Cardiac muscle cell (in vitro differentiated cells and primary cell): Measurements from ENCODE around the gene ADCY4. TPM values are rescaled to one million over a fixed set of nuclear protein-coding genes. Genes with fewer than 3 reads are reported as not detected.
"Not testable (repeated sequence)": the region's sequence is repeated elsewhere in the genome, so short reads cannot be mapped to it uniquely, and the experiment has no call there.

Experiments
- DNase-seq, 2 donors: peaks; one replicate each; pipeline versions ENCODE4 v3.0.0 to v3.0.0-alpha.2; 2010 to 2017; ENCODE audit warnings: low read depth in 1 of 2, low spot score in 1 of 2
- H3K27ac ChIP-seq: fragments of 200-600 bp; sonication (generic); 2 replicates; pipeline ENCODE4 v1.5.1; 2016
- H3K27me3 ChIP-seq: fragments of 200-600 bp; sonication (generic); 2 replicates; pipeline ENCODE4 v1.6.0; 2016; ENCODE audit warnings: control low read depth
- H3K36me3 ChIP-seq: fragments of 200-600 bp; sonication (generic); 2 replicates; pipeline ENCODE4 v1.5.1; 2016; ENCODE audit warnings: control low read depth
- H3K4me1 ChIP-seq: fragments of 200-600 bp; sonication (generic); 2 replicates; pipeline ENCODE4 v1.8.1; 2017; ENCODE audit warnings: low read depth, mild to moderate bottlenecking, mixed run types
- H3K4me3 ChIP-seq: fragments of 200-600 bp; sonication (generic); 2 replicates; pipeline ENCODE4 v1.5.1; 2016; ENCODE audit warnings: mild to moderate bottlenecking
- H3K9me3 ChIP-seq: fragments of 200-600 bp; sonication (generic); 2 replicates; pipeline ENCODE4 v1.5.1; 2017; ENCODE audit warnings: low read depth, mild to moderate bottlenecking, control low read depth
- polyA plus RNA-seq: library from polyadenylated mRNA; unstranded; fragments of >200 nt; fragmentation: Nextera tagmentation; extraction: Ambion mirVana; gene quantifications from 2 replicates; pipeline ENCODE4 v1.2.1, GENCODE V29; 2016
- total RNA-seq: library from RNA; depleted of rRNA; stranded (reverse); fragments of >200 nt; gene quantifications from 2 replicates; pipeline ENCODE4 v1.2.3, GENCODE V29; 2016
- TF ChIP-seq, protein P1 (sequence below): IDR thresholded peaks from 2 replicates; pipeline ENCODE4 v1.5.1; 2012; ENCODE audit warnings: low read depth, mild to moderate bottlenecking, low read length

ADCY4 gene
- total and polyA plus RNA-seq, 2 experiments from 2014 or later: 1.5 TPM; not detected in 1

DNA sequence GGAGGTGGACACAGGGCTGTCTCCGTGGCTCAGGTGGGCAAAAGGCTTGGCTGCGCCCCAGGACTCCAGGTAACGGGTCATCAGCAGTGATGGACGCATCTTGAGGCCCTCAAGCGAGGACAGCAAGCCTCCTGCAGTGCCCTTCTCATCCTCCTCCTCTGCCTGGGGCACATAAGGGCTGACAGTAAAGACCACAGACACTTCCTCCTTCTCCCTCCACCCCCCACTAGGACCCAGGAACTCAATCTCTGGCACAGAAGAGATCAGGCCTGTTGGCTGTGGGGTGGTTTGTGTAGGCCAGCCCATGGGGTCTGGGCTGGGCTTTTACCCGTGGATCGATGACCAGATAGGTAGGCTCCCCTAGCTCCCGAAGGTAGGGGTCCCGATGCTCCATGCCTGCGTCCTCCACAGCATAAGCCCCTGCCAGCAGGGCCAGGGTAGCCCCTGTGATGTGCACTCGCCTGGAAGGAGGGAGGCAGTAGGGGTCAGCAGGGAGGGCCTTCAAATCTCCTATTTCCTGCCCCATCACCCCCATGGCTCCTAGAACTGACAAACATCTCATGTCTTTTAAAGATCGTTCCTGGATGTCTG lies 5.7 kb downstream of the ADCY4 start:
- H3K27me3 ChIP-seq: peaks cover 44% of the 10 kb centered on the region
- no peak overlapping the region for H3K4me3 ChIP-seq
- H3K27ac ChIP-seq: no peak overlapping the region
- H3K36me3 ChIP-seq: no peaks in the 10 kb centered on the region
- TF ChIP-seq, protein P1, sequence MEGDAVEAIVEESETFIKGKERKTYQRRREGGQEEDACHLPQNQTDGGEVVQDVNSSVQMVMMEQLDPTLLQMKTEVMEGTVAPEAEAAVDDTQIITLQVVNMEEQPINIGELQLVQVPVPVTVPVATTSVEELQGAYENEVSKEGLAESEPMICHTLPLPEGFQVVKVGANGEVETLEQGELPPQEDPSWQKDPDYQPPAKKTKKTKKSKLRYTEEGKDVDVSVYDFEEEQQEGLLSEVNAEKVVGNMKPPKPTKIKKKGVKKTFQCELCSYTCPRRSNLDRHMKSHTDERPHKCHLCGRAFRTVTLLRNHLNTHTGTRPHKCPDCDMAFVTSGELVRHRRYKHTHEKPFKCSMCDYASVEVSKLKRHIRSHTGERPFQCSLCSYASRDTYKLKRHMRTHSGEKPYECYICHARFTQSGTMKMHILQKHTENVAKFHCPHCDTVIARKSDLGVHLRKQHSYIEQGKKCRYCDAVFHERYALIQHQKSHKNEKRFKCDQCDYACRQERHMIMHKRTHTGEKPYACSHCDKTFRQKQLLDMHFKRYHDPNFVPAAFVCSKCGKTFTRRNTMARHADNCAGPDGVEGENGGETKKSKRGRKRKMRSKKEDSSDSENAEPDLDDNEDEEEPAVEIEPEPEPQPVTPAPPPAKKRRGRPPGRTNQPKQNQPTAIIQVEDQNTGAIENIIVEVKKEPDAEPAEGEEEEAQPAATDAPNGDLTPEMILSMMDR: no peak
- peaks cover 7% of the 10 kb centered on the region for H3K4me1 ChIP-seq
- H3K9me3 ChIP-seq: no peaks in the 10 kb centered on the region
- DNase-seq: no peak

DNA sequence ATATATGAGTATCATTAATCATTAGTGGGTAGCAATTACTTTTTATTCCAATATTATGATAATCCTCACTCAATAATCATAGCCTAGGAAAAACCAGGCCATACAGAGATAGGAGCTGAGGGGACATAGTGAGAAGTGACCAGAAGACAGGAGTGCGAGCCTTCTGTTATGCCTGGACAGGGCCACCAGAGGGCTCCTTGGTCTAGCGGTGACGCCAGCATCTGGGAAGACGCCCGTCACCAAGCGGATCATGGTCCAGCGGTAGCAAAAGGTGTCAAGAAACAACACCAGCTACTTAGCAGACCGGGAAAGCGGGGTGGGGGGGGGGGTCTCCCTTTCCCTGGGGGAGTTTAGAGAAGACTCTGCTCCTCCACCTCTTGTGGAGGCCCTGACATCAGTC lies 7.0 kb downstream of the ADCY4 start:
- DNase-seq: peak in 1 of 2 donors; percentile 36
- not testable (repeated sequence) for H3K36me3 ChIP-seq, H3K9me3 ChIP-seq, H3K27ac ChIP-seq, H3K4me1 ChIP-seq, H3K4me3 ChIP-seq
- TF ChIP-seq, protein P1: peak; percentile 43
- peaks cover 31% of the 10 kb centered on the region for H3K27me3 ChIP-seq

DNA sequence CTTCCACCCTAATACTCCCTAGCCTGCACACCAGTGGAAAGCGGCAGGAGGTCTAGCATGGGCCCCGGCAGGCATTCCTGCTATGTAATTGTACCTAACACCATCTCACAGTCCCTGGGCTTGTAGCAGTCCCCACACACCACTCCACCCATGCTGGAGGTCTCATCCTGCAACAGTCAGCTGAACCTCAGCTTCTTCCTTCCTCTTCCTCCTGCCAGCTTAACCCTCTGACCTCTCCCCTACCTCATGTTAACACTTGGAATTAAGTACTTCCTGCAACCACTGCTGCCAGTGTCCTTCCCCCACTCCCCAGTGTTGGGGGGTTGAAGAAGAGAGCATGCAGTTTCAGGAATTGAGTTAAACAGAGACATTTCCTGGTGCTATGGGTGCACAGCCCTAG lies 7.6 kb downstream of the ADCY4 start:
- Histone ChIP-seq H3K9me3 (no peaks in the 10 kb centered on the region), H3K36me3 (no peaks in the 10 kb centered on the region), H3K4me1 (peaks cover under 1% of the 10 kb centered on the region), H3K27me3 (peaks cover 25% of the 10 kb centered on the region), H3K4me3 (no peak overlapping the region), H3K27ac (no peak overlapping the region)
- no peak for DNase-seq
- TF ChIP-seq, protein P1: no peak

GRCh38 chr14:24325963-24326362 lies 8.9 kb downstream of the ADCY4 start:
- Histone ChIP-seq H3K4me3 (no peak overlapping the region), H3K36me3 (no peaks in the 10 kb centered on the region), H3K27me3 (peaks cover 13% of the 10 kb centered on the region), H3K9me3 (no peaks in the 10 kb centered on the region), H3K27ac (no peak overlapping the region), H3K4me1 (peaks cover 7% of the 10 kb centered on the region)
- TF ChIP-seq, protein P1: no peak
- no peak for DNase-seq

DNA sequence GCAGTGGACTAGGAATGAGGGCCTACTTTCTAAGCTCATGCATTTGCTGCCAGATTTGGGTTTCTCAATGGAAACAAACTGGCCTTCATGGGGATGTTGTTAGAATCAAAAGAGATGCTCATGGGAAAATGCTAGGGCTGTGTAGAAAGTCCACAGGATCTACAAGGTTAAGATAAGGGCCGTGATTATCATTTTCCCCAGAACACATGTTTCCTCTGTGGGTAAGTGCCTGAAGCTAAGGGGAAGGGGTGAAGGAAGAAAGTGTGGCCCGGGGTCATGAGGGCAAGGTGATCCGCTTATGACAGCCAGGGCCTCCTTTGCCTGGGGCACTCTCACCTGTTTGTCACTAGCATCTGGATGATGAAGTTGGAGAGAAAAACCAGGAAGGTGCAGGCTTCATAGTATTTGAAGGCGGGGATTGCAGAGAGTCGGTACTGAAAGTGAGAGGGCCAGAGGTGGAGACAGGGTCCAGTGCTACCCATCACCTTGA lies 9.8 kb downstream of the ADCY4 start:
- Histone ChIP-seq H3K36me3 (no peaks in the 10 kb centered on the region), H3K9me3 (no peaks in the 10 kb centered on the region), H3K27ac (no peak overlapping the region), H3K4me3 (no peak overlapping the region), H3K4me1 (peaks cover 7% of the 10 kb centered on the region), H3K27me3 (peaks cover 5% of the 10 kb centered on the region)
- TF ChIP-seq, protein P1: no peak
- DNase-seq: no peak

- H3K27ac ChIP-seq: no peak overlapping the region
These were observed 10.8 kb downstream of the ADCY4 start for GRCh38 chr14:24324024-24324423.

More at GRCh38 chr14:24324024-24324423, 10.8 kb downstream of the ADCY4 start:
- Histone ChIP-seq H3K9me3 (no peaks in the 10 kb centered on the region), H3K36me3 (no peaks in the 10 kb centered on the region), H3K27me3 (no peaks in the 10 kb centered on the region), H3K4me3 (no peak overlapping the region), H3K4me1 (peaks cover 7% of the 10 kb centered on the region)
- DNase-seq: no peak
- TF ChIP-seq, protein P1: no peak
